Mesendoderm (in vitro differentiated cells): ENCODE data around the gene SCAMP2.

ENCODE experiments used
- DNase-seq: peaks from one replicate; pipeline ENCODE4 v3.0.0; 2013
- H2AK5ac ChIP-seq: 2 replicates; pipeline ENCODE4 v1.6.1; 2013; ENCODE audit warnings: low read length, inconsistent platforms
- H2BK120ac ChIP-seq: 2 replicates; pipeline ENCODE4 v1.6.1; 2013; ENCODE audit warnings: low read depth, mild to moderate bottlenecking, low read length, moderate library complexity, mixed read lengths
- H2BK15ac ChIP-seq: replicated peaks from 2 replicates; pipeline ENCODE4 v1.6.1; 2013; ENCODE audit warnings: low read depth, mild to moderate bottlenecking, moderate library complexity
- H2BK5ac ChIP-seq: 2 replicates; pipeline ENCODE4 v1.6.1; 2013; ENCODE audit warnings: low read length, inconsistent platforms
- H3K18ac ChIP-seq: 2 replicates; pipeline ENCODE4 v1.6.1; 2013; ENCODE audit warnings: mild to moderate bottlenecking, low read length, mixed read lengths
- H3K23ac ChIP-seq: one replicate; pipeline ENCODE4 v1.6.1; 2013; ENCODE audit warnings: low read length
- H3K27ac ChIP-seq: 2 replicates; pipeline ENCODE4 v1.5.1; 2013; ENCODE audit warnings: low read depth, mild to moderate bottlenecking, inconsistent platforms, low read length, moderate library complexity
- H3K27me3 ChIP-seq: 2 replicates; pipeline ENCODE4 v1.6.1; 2013; ENCODE audit warnings: low read length, control low read depth, mild to moderate bottlenecking, inconsistent platforms; ENCODE audit not compliant: insufficient read depth, poor library complexity
- H3K36me3 ChIP-seq: 2 replicates; pipeline ENCODE4 v1.6.1; 2013; ENCODE audit warnings: low read length, inconsistent platforms; ENCODE audit not compliant: control insufficient read depth, insufficient read depth
- H3K4ac ChIP-seq: one replicate; pipeline ENCODE4 v1.6.1; 2013; ENCODE audit warnings: low read depth, mild to moderate bottlenecking, low read length, moderate library complexity
- H3K4me1 ChIP-seq: 2 replicates; pipeline ENCODE4 v1.6.1; 2013; ENCODE audit warnings: low read depth, low read length, inconsistent platforms; ENCODE audit not compliant: control insufficient read depth
- H3K4me2 ChIP-seq: 2 replicates; pipeline ENCODE4 v1.6.1; 2013; ENCODE audit warnings: low read length
- H3K4me3 ChIP-seq: 2 replicates; pipeline ENCODE4 v1.5.1; 2013; ENCODE audit warnings: mild to moderate bottlenecking, low read length
- H3K56ac ChIP-seq: one replicate; pipeline ENCODE4 v1.6.1; 2013; ENCODE audit warnings: low read length
- H3K79me1 ChIP-seq: 2 replicates; pipeline ENCODE4 v1.6.1; 2013; ENCODE audit warnings: low read length, inconsistent platforms
- H3K79me2 ChIP-seq: 2 replicates; pipeline ENCODE4 v1.6.1; 2013; ENCODE audit warnings: mild to moderate bottlenecking, low read length; ENCODE audit not compliant: control insufficient read depth, insufficient read depth
- H3K9ac ChIP-seq: 2 replicates; pipeline ENCODE4 v1.6.1; 2013; ENCODE audit warnings: low read length, inconsistent platforms
- H4K5ac ChIP-seq: one replicate; pipeline ENCODE4 v1.6.1; 2013; ENCODE audit warnings: low read length
- H4K8ac ChIP-seq: one replicate; pipeline ENCODE4 v1.6.1; 2013; ENCODE audit warnings: low read depth, mild to moderate bottlenecking, control low read depth, low read length, moderate library complexity
- WGBS: extraction: QIAGEN DNeasy Blood & Tissue Kit; methylation state at CpG from one replicate; pipeline ENCODE4 v1.1.7; 2013; ENCODE audit warnings: low lambda C conversion rate, missing lambda C conversion rate; ENCODE audit not compliant: insufficient coverage; ENCODE audit errors: extremely low coverage; 5-methylcytosine and 5-hydroxymethylcytosine counted together

Gene SCAMP2

DNA sequence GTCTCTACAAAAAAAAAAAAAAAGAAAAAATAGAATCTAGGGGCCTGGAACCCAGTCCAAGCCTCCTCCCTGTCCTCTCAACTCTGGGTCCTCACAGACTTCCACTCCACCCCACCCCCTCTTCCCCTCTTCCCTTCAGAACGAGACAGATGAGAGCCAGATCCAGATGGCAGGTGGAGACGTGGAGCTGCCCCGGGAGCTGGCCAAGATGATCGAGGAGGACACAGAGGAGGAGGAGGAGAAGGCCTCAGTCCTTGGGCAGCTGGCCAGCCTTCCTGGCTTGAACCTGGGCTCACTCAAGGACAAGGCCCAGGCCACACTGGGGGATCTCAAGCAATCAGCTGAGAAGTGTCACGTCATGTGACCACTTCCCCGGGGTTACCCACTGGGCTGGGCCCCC lies 43.2 kb downstream of the SCAMP2 start:
- Histone ChIP-seq H3K27ac (no peak overlapping the region), H3K79me2 (no peaks in the 10 kb centered on the region), H3K4ac (no peak overlapping the region), H3K56ac (no peak overlapping the region), H3K23ac (no peak overlapping the region), H2BK5ac (no peak overlapping the region), H2AK5ac (no peak overlapping the region), H3K79me1 (no peaks in the 10 kb centered on the region), H3K27me3 (peaks cover 5% of the 10 kb centered on the region), H2BK15ac (no peak overlapping the region), H3K18ac (no peak overlapping the region), H3K4me3 (no peak overlapping the region), H4K5ac (no peak overlapping the region), H3K9ac (no peak overlapping the region), H3K4me2 (no peak overlapping the region), H4K8ac (no peak overlapping the region), H3K36me3 (no peaks in the 10 kb centered on the region), H3K4me1 (no peaks in the 10 kb centered on the region), H2BK120ac (no peak overlapping the region)
- WGBS, result no CpG with 5 or more reads among the region's 6 CpGs
- DNase-seq, result no peak

DNA sequence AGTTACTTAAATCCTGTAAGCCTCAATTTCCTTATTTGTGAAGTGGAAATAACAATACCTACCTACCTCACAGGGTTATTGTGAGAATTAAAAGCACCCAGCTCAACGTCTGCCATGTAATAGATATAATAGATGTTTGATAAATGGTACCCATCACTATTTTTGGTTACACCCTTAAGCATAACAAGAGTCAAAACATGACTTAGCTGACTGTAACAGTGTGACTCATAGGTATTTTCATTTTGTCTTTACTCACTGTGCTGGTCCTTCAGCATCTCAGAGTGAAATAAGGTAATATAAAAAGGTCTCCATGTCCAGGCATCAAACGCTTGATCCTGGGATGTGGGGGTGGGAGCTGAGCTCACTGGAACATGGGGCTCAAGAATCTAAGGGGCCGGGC lies 43.7 kb downstream of the SCAMP2 start:
- H2BK15ac ChIP-seq, result no peak overlapping the region
- WGBS, result no CpG with 5 or more reads among the region's 3 CpGs
- no peak overlapping the region for H3K56ac ChIP-seq
- no peak for DNase-seq
- no peak overlapping the region for H2BK5ac ChIP-seq
- H3K27ac ChIP-seq, result no peak overlapping the region
- no peak overlapping the region for H2BK120ac ChIP-seq
- no peaks in the 10 kb centered on the region for H3K79me2 ChIP-seq
- no peak overlapping the region for H2AK5ac ChIP-seq
- peaks cover 7% of the 10 kb centered on the region for H3K27me3 ChIP-seq
- H3K4me2 ChIP-seq, result no peak overlapping the region
- no peaks in the 10 kb centered on the region for H3K79me1 ChIP-seq
- no peak overlapping the region for H3K23ac ChIP-seq
- no peaks in the 10 kb centered on the region for H3K4me1 ChIP-seq
- H3K4ac ChIP-seq, result no peak overlapping the region
- H3K36me3 ChIP-seq, result no peaks in the 10 kb centered on the region
- no peak overlapping the region for H4K5ac ChIP-seq
- no peak overlapping the region for H3K9ac ChIP-seq
- no peak overlapping the region for H4K8ac ChIP-seq
- H3K4me3 ChIP-seq, result no peak overlapping the region
- no peak overlapping the region for H3K18ac ChIP-seq

DNA sequence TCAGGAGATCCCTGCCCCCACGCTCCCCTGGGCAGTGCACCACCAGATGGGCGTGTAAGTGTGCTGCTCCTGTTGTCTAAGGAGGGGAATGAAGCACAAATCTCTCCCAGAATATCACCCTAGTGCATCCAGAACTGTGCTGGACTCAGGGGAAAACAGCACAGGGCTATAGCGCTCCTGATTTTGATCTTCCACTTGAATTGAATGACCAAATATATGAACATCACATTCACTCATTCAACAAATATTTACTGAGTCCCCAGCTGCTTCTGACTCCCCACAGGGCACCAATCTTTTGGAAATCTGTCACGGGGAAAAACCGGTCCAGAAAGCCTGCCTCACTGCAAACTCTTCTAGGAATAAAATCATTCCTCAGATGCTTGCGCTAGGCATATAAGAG lies 44.3 kb downstream of the SCAMP2 start:
- Histone ChIP-seq H3K79me1 (no peaks in the 10 kb centered on the region), H4K8ac (no peak overlapping the region), H2BK5ac (no peak overlapping the region), H4K5ac (no peak overlapping the region), H3K36me3 (no peaks in the 10 kb centered on the region), H3K23ac (no peak overlapping the region), H3K79me2 (no peaks in the 10 kb centered on the region), H3K4me3 (no peak overlapping the region), H3K4me1 (no peaks in the 10 kb centered on the region), H3K9ac (no peak overlapping the region), H3K56ac (no peak overlapping the region), H2BK15ac (no peak overlapping the region), H2BK120ac (no peak overlapping the region), H3K4ac (no peak overlapping the region), H2AK5ac (no peak overlapping the region), H3K18ac (no peak overlapping the region), H3K27me3 (peaks cover 7% of the 10 kb centered on the region), H3K27ac (no peak overlapping the region), H3K4me2 (no peak overlapping the region)
- no CpG with 5 or more reads among the region's 6 CpGs for whole genome bisulfite sequencing
- DNase-seq, result no peak

DNA sequence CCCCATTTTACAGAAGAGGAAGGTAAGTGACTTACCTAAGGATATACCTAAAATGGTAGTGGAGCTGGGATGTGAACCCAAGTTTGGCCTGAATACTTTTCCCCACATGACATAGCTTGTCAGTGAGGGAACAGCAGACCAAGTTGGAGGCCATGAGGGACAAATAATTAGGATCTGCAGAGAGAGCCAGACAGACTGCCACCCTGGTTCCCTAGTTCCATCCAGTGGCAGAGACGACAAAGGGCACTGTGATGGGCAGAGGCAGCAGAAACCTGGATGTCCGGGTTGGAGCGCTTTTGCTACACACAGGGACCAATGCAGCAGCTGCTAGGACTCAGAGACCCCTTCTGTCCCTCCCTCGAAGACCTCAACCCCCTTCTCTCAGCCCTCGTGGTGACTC lies 45.6 kb downstream of the SCAMP2 start:
- no peak overlapping the region for H3K18ac ChIP-seq
- H3K23ac ChIP-seq, result no peak overlapping the region
- H2BK5ac ChIP-seq, result no peak overlapping the region
- H3K56ac ChIP-seq, result no peak overlapping the region
- no peaks in the 10 kb centered on the region for H3K4me1 ChIP-seq
- no peak overlapping the region for H3K4me3 ChIP-seq
- H4K5ac ChIP-seq, result no peak overlapping the region
- DNase-seq, result no peak
- H3K4ac ChIP-seq, result no peak overlapping the region
- no peak overlapping the region for H2BK120ac ChIP-seq
- no peak overlapping the region for H3K27ac ChIP-seq
- no peaks in the 10 kb centered on the region for H3K36me3 ChIP-seq
- H4K8ac ChIP-seq, result no peak overlapping the region
- H3K4me2 ChIP-seq, result no peak overlapping the region
- WGBS, result no CpG with 5 or more reads among the region's 5 CpGs
- H2BK15ac ChIP-seq, result no peak overlapping the region
- no peaks in the 10 kb centered on the region for H3K79me1 ChIP-seq
- no peaks in the 10 kb centered on the region for H3K79me2 ChIP-seq
- peaks cover 7% of the 10 kb centered on the region for H3K27me3 ChIP-seq
- H2AK5ac ChIP-seq, result no peak overlapping the region
- H3K9ac ChIP-seq, result no peak overlapping the region

DNA sequence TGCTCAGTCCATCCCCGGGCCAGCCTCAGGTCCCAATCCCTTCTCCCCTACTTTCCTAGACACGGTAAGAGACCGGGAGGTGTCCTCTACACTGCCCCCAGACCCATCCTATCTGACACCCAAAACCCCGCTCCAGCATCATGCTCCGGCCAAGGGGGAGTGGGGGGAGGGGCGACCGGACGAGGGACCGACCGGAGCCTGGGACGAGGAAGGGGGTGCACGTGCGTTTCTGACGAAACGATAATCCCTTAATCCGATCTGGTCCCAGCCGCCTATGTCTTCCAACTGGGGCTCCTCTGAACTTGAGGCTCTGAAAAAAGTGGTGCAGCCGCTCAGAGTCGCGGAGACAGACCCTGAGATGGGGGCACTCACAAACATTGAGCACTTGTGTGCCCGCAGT lies 46.2 kb downstream of the SCAMP2 start:
- no CpG with 5 or more reads among the region's 21 CpGs for WGBS

DNA sequence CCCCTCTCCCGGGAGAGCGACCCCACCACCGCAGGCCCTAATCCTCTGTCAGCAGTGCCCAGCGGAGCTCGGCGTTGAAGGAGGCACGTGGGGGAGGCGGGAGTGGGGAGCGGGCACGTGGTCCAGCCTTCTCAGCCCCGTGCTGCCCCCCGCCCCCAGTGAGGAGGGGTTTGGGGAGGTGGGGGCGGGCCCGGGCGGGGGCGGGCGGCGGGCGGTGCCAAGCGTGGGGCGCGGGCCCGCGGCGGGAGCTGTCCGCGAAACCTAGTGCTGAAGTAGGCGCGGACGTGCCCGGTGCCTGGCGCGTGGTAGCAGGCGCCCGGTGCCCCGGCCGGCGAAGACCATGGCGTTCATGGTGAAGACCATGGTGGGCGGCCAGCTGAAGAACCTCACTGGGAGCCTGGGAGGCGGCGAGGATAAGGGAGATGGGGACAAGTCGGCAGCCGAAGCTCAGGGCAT lies 46.8 kb downstream of the SCAMP2 start, which contains the start of gene CPLX3:
Gene CPLX3 (plus strand): TSS at position 264 of the 456 bp plus-strand sequence. CDS start 77 bp downstream, at position 341.
- Histone ChIP-seq H3K4ac (no peak within 1 kb of the TSS), H3K36me3 (no peaks in the 10 kb centered on the region), H3K79me1 (no peaks in the 10 kb centered on the region), H2BK15ac (no peak within 1 kb of the TSS), H4K5ac (no peak within 1 kb of the TSS), H2AK5ac (no peak within 1 kb of the TSS), H3K4me2 (no peak within 1 kb of the TSS), H3K23ac (no peak within 1 kb of the TSS), H3K27me3 (peaks cover 7% of the 10 kb centered on the region), H3K18ac (no peak within 1 kb of the TSS), H2BK5ac (no peak within 1 kb of the TSS), H3K27ac (no peak within 1 kb of the TSS), H3K4me3 (no peak within 1 kb of the TSS), H4K8ac (no peak within 1 kb of the TSS), H3K9ac (no peak within 1 kb of the TSS), H3K56ac (no peak within 1 kb of the TSS), H3K4me1 (no peaks in the 10 kb centered on the region), H3K79me2 (no peaks in the 10 kb centered on the region), H2BK120ac (no peak within 1 kb of the TSS)
- DNase-seq, result no peak
- no CpG with 5 or more reads among the region's 44 CpGs for WGBS

More for the DNA sequence above, 46.2 kb downstream of the SCAMP2 start:
- Histone ChIP-seq H3K36me3 (no peaks in the 10 kb centered on the region), H3K9ac (no peak overlapping the region), H3K79me2 (no peaks in the 10 kb centered on the region), H3K27me3 (peaks cover 7% of the 10 kb centered on the region), H3K18ac (no peak overlapping the region), H3K27ac (no peak overlapping the region), H2BK120ac (no peak overlapping the region), H2BK15ac (no peak overlapping the region), H3K4ac (no peak overlapping the region), H3K56ac (no peak overlapping the region), H3K4me2 (no peak overlapping the region), H4K5ac (no peak overlapping the region), H2AK5ac (no peak overlapping the region), H3K23ac (no peak overlapping the region), H3K4me3 (no peak overlapping the region), H4K8ac (no peak overlapping the region), H3K4me1 (no peaks in the 10 kb centered on the region), H3K79me1 (no peaks in the 10 kb centered on the region), H2BK5ac (no peak overlapping the region)
- no peak for DNase-seq
